Measurements from ENCODE around the gene ANXA1.

DNA sequence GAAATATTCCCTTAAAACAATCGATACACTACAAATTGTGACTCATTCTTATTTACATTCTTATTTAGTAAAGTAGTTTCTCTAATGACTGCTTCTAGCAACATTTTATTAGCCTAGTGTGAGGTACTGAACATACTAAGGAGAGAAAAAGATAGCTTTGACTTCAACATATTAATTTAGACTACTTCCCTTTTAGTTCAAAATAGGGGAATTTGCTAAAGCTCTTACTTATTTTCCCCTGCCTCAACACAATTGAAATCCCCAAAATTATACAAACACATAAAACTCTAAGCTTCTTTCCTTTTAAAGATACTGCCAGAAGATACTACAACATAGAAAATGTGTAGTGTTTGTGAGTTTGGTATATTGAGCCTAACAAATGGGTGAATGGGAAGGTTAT lies 55.2 kb downstream of the ANXA1 start:
- no peak for TF ChIP-seq POLR2A (IDR thresholded peaks at IDR 0.05; ENCODE audit: borderline replicate concordance, extremely low read depth, insufficient read depth, insufficient read length)
- TF ChIP-seq, protein P1, sequence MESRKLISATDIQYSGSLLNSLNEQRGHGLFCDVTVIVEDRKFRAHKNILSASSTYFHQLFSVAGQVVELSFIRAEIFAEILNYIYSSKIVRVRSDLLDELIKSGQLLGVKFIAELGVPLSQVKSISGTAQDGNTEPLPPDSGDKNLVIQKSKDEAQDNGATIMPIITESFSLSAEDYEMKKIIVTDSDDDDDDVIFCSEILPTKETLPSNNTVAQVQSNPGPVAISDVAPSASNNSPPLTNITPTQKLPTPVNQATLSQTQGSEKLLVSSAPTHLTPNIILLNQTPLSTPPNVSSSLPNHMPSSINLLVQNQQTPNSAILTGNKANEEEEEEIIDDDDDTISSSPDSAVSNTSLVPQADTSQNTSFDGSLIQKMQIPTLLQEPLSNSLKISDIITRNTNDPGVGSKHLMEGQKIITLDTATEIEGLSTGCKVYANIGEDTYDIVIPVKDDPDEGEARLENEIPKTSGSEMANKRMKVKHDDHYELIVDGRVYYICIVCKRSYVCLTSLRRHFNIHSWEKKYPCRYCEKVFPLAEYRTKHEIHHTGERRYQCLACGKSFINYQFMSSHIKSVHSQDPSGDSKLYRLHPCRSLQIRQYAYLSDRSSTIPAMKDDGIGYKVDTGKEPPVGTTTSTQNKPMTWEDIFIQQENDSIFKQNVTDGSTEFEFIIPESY (IDR thresholded peaks at IDR 0.05; ENCODE audit: extremely low read depth, insufficient replicate concordance, low read length) = no peak
- TF ChIP-seq, protein P2, sequence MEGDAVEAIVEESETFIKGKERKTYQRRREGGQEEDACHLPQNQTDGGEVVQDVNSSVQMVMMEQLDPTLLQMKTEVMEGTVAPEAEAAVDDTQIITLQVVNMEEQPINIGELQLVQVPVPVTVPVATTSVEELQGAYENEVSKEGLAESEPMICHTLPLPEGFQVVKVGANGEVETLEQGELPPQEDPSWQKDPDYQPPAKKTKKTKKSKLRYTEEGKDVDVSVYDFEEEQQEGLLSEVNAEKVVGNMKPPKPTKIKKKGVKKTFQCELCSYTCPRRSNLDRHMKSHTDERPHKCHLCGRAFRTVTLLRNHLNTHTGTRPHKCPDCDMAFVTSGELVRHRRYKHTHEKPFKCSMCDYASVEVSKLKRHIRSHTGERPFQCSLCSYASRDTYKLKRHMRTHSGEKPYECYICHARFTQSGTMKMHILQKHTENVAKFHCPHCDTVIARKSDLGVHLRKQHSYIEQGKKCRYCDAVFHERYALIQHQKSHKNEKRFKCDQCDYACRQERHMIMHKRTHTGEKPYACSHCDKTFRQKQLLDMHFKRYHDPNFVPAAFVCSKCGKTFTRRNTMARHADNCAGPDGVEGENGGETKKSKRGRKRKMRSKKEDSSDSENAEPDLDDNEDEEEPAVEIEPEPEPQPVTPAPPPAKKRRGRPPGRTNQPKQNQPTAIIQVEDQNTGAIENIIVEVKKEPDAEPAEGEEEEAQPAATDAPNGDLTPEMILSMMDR (IDR thresholded peaks at IDR 0.05 in 2 of 3, conservative IDR thresholded peaks at IDR 0.05 in 1 of 3; ENCODE audit: borderline replicate concordance in 1 of 3, insufficient read depth in 1 of 3, low read depth in 2 of 3, low read length in 2 of 3) = no peak
